PC-9 (cell line): ENCODE measurements around the gene PYCR2. TPM values are rescaled to one million over a fixed set of nuclear protein-coding genes. Genes with fewer than 3 reads are reported as not detected.
"Not testable (repeated sequence)": the region's sequence is repeated elsewhere in the genome, so short reads cannot be mapped to it uniquely, and the experiment has no call there.

Experiments
- BruUV-seq: library from RNA; stranded (reverse); fragments of 400-500 nt; replicated peaks from 2 replicates; lab custom pipeline; 2021; lab: Mats Ljungman, UMichigan
- CTCF ChIA-PET: fragments of 300-600 bp; sonication (Branson Sonifier 250); formaldehyde crosslinking; loops from one replicate; lab custom pipeline; 2022; ENCODE audit warnings: antibody characterized with exemption; lab: Charles Lee
- POLR2A ChIA-PET: fragments of 300-600 bp; sonication (Branson Sonifier 250); formaldehyde crosslinking; loops from one replicate; lab custom pipeline; 2022; ENCODE audit warnings: antibody characterized with exemption; ENCODE audit not compliant: unreplicated experiment; lab: Charles Lee
- DNase-seq, 2 experiments: peaks; one replicate each; pipeline versions ENCODE4 v3.0.0 to v3.0.0-alpha.2; 2015 to 2022; ENCODE audit warnings: mixed read lengths in 1 of 2
- H2AFZ ChIP-seq: fragments of 200-600 bp; sonication (generic); 2 replicates; pipeline ENCODE4 v1.8.1; 2017; ENCODE audit warnings: antibody characterized with exemption
- H3F3A ChIP-seq: fragments of 200-600 bp; sonication (generic); 2 replicates; pipeline ENCODE4 v1.8.1; 2017; ENCODE audit warnings: antibody characterized with exemption, mild to moderate bottlenecking, low read depth; ENCODE audit not compliant: insufficient read depth
- H3K27ac ChIP-seq: fragments of 200-600 bp; sonication (generic); 2 replicates; pipeline ENCODE4 v1.6.1; 2016; ENCODE audit warnings: mixed run types
- H3K27me3 ChIP-seq: fragments of 200-600 bp; sonication (generic); 2 replicates; pipeline ENCODE4 v1.6.1; 2016; ENCODE audit warnings: low read depth, mixed run types; ENCODE audit not compliant: insufficient read depth
- H3K36me3 ChIP-seq: fragments of 200-600 bp; sonication (generic); 2 replicates; pipeline ENCODE4 v1.6.1; 2016; ENCODE audit warnings: low read depth, mixed run types
- H3K4me1 ChIP-seq: fragments of 200-600 bp; sonication (generic); replicated peaks from 2 replicates; pipeline ENCODE4 v1.6.1; 2016; ENCODE audit warnings: mixed run types; ENCODE audit not compliant: insufficient read depth
- H3K4me2 ChIP-seq: fragments of 200-600 bp; sonication (generic); 2 replicates; pipeline ENCODE4 v1.6.1; 2017; ENCODE audit warnings: mixed run types
- H3K4me3 ChIP-seq: fragments of 200-600 bp; sonication (generic); 2 replicates; pipeline ENCODE4 v1.6.1; 2016; ENCODE audit warnings: mixed run types
- H3K79me2 ChIP-seq: fragments of 200-600 bp; sonication (generic); 2 replicates; pipeline ENCODE4 v1.6.1; 2017; ENCODE audit warnings: low read depth, mixed run types
- H3K9me2 ChIP-seq: fragments of 200-600 bp; sonication (generic); 2 replicates; pipeline ENCODE4 v1.8.1; 2017; ENCODE audit warnings: mild to moderate bottlenecking; ENCODE audit not compliant: insufficient read depth
- H3K9me3 ChIP-seq: fragments of 200-600 bp; sonication (generic); 2 replicates; pipeline ENCODE4 v1.8.1; 2016; ENCODE audit warnings: low read depth; ENCODE audit not compliant: insufficient read depth
- H4K20me1 ChIP-seq: fragments of 200-600 bp; sonication (generic); 2 replicates; pipeline ENCODE4 v1.8.1; 2017; ENCODE audit not compliant: insufficient read depth
- CTCF ChIP-seq: fragments of 200-600 bp; sonication (generic); conservative IDR thresholded peaks from 2 replicates; pipeline ENCODE4 v1.6.1; 2017; ENCODE audit warnings: mixed run types, antibody characterized with exemption, mild to moderate bottlenecking, moderate library complexity
- EZH2 ChIP-seq: fragments of 200-600 bp; sonication (generic); IDR thresholded peaks from 2 replicates; pipeline ENCODE4 v1.8.0; 2017; ENCODE audit warnings: antibody characterized with exemption, low read depth
- intact Hi-C: fragments of 100-400 bp; cut with micrococcal nuclease; formaldehyde crosslinking; loops from one replicate; pipeline ENCODE4 v1.10.0; 2022; ENCODE audit not compliant: unreplicated experiment
- total RNA-seq: library from RNA; stranded (reverse); gene quantifications from 2 replicates; pipeline ENCODE4 v1.2.3, GENCODE V29; 2021

Gene PYCR2
- total RNA-seq, 1 experiment from 2014 or later: 100 TPM

GRCh38 chr1:225972344-225973152, 48.5 kb upstream of the PYCR2 start:
- Histone ChIP-seq H3K4me1 (no peaks in the 10 kb centered on the region), H3K9me2 (no peaks in the 10 kb centered on the region), H4K20me1 (no peaks in the 10 kb centered on the region), H3K9me3 (no peaks in the 10 kb centered on the region), H3K36me3 (no peaks in the 10 kb centered on the region), H3K79me2 (no peaks in the 10 kb centered on the region), H3K27me3 (no peaks in the 10 kb centered on the region), H3K27ac (no peak overlapping the region), H3F3A (peaks cover 16% of the 10 kb centered on the region), H3K4me3 (no peak overlapping the region), H3K4me2 (no peak overlapping the region), H2AFZ (no peak overlapping the region)
- BruUV-seq: no TSS peak
- ChIA-PET POLR2A (interaction anchor here (0.6 to 0.7 kb wide), 2 partner anchors 44 to 464 kb away, joined by 3 read pairs; no protein-coding TSS in a partner anchor), CTCF (no interaction called here)
- no peak for TF ChIP-seq EZH2
- intact Hi-C loops: loop anchor here (10.0 kb wide), 3 partner anchors 128 to 658 kb away; no protein-coding TSS in a partner anchor
- no peak for DNase-seq

DNA sequence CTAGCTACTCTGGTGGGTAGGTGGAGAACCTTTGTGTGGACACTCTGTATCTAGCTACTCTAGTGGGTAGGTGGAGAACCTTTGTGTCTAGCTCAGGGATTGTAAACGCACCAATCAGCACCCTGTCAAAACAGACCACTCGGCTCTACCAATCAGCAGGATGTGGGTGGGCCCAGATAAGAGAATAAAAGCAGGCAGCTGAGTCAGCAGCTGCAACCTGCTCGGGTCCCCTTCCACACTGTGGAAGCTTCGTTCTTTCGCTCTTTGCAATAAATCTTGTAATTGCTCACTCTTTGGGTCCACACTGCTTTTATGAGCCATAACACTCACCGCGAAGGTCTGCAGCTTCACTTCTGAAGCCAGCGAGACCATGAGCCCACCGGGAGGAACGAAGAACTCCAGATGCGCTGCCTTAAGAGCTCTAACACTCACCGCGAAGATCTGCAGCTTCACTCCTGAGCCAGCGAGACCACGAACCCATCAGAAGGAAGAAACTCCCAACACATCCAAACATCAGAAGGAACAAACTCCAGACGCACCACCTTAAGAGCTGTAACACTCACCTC, 46.6 kb upstream of the PYCR2 start:
- DNase-seq, H2AFZ ChIP-seq, H3K27me3 ChIP-seq, H3K36me3 ChIP-seq, H3K79me2 ChIP-seq, H3K9me3 ChIP-seq, H3K27ac ChIP-seq, H3K4me1 ChIP-seq, H3K9me2 ChIP-seq, CTCF ChIA-PET, POLR2A ChIA-PET, H3K4me2 ChIP-seq, H4K20me1 ChIP-seq, BruUV-seq, H3K4me3 ChIP-seq, H3F3A ChIP-seq: not testable (repeated sequence)
- intact Hi-C loops: loop anchor here (10.0 kb wide), 3 partner anchors 126 to 656 kb away; no protein-coding TSS in a partner anchor

DNA sequence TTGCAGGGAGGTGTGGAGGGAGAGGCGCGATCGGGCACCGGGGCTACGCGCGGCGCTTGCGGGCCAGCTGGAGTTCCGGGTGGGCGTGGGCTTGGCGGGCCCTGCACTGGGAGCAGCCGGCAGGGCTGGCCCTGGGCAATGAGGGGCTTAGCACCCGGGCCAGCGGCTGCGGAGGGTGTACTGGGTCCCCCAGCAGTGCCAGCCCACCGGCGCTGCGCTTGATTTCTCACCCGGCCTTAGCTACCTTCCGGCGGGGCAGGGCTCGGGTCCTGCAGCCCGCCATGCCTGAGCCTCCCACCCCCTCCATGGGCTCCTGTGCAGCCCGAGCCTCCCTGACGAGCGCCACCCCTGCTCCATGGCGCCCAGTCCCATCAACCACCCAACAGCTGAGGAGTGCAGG, 45.7 kb upstream of the PYCR2 start:
- H4K20me1 ChIP-seq, H3K4me1 ChIP-seq, H3K36me3 ChIP-seq, H3K27me3 ChIP-seq, POLR2A ChIA-PET, DNase-seq, H3K9me2 ChIP-seq, H3K9me3 ChIP-seq, H3K27ac ChIP-seq, H3F3A ChIP-seq, BruUV-seq, H3K4me3 ChIP-seq, H3K79me2 ChIP-seq, CTCF ChIA-PET, H2AFZ ChIP-seq, H3K4me2 ChIP-seq: not testable (repeated sequence)
- intact Hi-C loops: loop anchor here (10.0 kb wide), 3 partner anchors 125 to 655 kb away; no protein-coding TSS in a partner anchor

DNA sequence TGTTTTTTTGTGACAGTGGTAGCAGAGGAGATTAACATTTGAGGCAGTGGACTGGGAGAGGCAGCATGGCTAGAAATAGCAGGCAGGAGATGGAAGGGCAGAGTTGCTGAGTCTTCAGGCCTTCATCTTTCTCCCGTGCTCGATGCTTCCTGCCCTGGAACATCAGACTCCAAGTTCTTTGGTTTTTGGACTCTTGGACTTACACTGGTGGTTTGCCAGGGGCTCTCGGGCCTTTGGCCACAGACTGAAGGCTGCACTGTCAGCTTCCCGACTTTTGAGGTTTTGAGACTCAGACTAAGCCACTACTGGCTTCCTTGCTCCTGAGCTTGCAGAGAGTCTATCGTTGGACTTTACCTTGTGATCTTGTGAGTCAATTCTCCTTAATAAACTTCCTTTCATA, 41.2 kb upstream of the PYCR2 start:
- Histone ChIP-seq H3K79me2 (no peaks in the 10 kb centered on the region), H3K27ac (no peak overlapping the region), H3K9me3 (no peaks in the 10 kb centered on the region), H3F3A (peaks cover 8% of the 10 kb centered on the region), H3K9me2 (no peaks in the 10 kb centered on the region), H3K4me2 (no peak overlapping the region), H3K36me3 (no peaks in the 10 kb centered on the region), H3K4me3 (no peak overlapping the region), H4K20me1 (no peaks in the 10 kb centered on the region), H3K4me1 (no peaks in the 10 kb centered on the region), H3K27me3 (no peaks in the 10 kb centered on the region), H2AFZ (no peak overlapping the region)
- TF ChIP-seq CTCF (no peak), EZH2 (no peak)
- no peak for DNase-seq
- no TSS peak for BruUV-seq
- intact Hi-C loops: no loop called here
- CTCF ChIA-PET: no interaction called here
- POLR2A ChIA-PET: no interaction called here
